Loucy (cell line): Measurements from ENCODE around the gene BLVRA.

Experiments
- EZH2phosphoT487 ChIP-seq: fragments of 200-600 bp; IDR thresholded peaks from 2 replicates; pipeline ENCODE4 v1.6.1; 2018; ENCODE audit warnings: antibody characterized with exemption, mild to moderate bottlenecking, moderate library complexity, borderline replicate concordance
- TF ChIP-seq, protein P1 (sequence below): fragments of 200-600 bp; sonication (generic); conservative IDR thresholded peaks from 2 replicates; pipeline ENCODE4 v1.5.1; 2014; ENCODE audit warnings: mild to moderate bottlenecking, antibody characterized with exemption, low read length

DNA sequence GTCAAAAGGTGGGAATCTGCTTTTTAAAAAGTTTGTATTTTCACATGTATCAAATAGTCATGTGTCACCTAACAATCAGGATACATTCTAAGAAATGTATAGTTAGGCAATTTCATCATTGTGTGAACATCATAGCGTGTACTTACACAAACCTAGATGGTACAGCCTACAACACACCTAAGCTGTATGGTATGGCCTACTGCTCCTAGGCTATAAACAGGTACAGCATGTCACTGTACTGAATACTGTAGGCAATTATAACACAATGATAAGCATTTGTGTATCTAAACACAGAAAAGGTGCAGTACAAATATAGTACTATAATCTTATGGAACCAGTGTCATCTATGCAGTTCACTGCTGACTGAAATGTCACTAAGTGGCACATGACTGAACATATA, 47.0 kb upstream of the BLVRA start:
- TF ChIP-seq, protein P1, sequence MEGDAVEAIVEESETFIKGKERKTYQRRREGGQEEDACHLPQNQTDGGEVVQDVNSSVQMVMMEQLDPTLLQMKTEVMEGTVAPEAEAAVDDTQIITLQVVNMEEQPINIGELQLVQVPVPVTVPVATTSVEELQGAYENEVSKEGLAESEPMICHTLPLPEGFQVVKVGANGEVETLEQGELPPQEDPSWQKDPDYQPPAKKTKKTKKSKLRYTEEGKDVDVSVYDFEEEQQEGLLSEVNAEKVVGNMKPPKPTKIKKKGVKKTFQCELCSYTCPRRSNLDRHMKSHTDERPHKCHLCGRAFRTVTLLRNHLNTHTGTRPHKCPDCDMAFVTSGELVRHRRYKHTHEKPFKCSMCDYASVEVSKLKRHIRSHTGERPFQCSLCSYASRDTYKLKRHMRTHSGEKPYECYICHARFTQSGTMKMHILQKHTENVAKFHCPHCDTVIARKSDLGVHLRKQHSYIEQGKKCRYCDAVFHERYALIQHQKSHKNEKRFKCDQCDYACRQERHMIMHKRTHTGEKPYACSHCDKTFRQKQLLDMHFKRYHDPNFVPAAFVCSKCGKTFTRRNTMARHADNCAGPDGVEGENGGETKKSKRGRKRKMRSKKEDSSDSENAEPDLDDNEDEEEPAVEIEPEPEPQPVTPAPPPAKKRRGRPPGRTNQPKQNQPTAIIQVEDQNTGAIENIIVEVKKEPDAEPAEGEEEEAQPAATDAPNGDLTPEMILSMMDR: no peak
- no peak for TF ChIP-seq EZH2phosphoT487
